Measurements from ENCODE around the gene CLECL1. TPM values are rescaled to one million over a fixed set of nuclear protein-coding genes. Genes with fewer than 3 reads are reported as not detected.

The CLECL1 gene
- total and polyA plus RNA-seq, 2 donors (not counting 3 experiments of a cell fraction or from before 2014, with no cell fraction given), result not detected

DNA sequence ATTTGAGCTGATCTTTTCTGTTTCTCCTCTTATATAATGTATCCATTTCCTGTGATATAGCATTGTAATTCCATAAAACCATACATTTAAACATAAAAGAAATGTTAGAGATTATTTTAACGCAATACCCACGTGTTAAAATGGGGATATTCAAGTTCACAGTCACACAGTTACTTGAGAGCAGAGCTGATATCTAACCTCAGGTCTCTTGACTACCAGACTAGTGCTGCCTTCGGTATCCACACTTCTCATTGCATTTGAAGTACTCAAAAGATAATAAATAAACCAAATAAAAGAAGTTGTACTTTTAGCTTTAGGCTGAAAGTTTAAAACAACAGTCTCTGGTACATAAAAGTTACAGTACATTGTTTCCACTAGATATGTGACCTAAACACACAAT is 2.9 kb downstream of the CLECL1 start:
- dilution Hi-C loops (cut with MboI; ENCODE audit: extremely low pct_ligation_motif_present, low sequenced_read_pairs), result no loop called here
- H3K4me2 ChIP-seq (ENCODE audit: insufficient read depth, low read length), result no peak overlapping the region
- FAIRE-seq (no peak), DNase-seq (ENCODE audit: low read depth, low spot score) (no peak)
- H3K9me1 ChIP-seq (replicated peaks; ENCODE audit: control insufficient read depth, extremely low read depth, insufficient read depth, low read length), result no peaks in the 10 kb centered on the region
- no peaks in the 10 kb centered on the region for H3K79me2 ChIP-seq (ENCODE audit: control insufficient read depth, insufficient read depth, low read length)
- BruUV-seq (replicated peaks), result no TSS peak
- H3K4me3 ChIP-seq (replicated peaks in 1 of 3; ENCODE audit: insufficient read depth in 1 of 3, low read depth in 1 of 3, low read length in 3 of 3), result no peak overlapping the region
- H2AFZ ChIP-seq (ENCODE audit: low read depth, low read length), result peak overlapping the region; percentile 34
- peaks cover 9% of the 10 kb centered on the region for H3K4me1 ChIP-seq (ENCODE audit: control insufficient read depth, extremely low read depth, insufficient read depth, low read length)
- intact Hi-C loops (cut with micrococcal nuclease), result no loop called here
- H3K9me3 ChIP-seq (replicated peaks; ENCODE audit: control insufficient read depth, insufficient read depth, low read length), result no peaks in the 10 kb centered on the region
- no peak overlapping the region for H3K27ac ChIP-seq (ENCODE audit: insufficient read depth, low read depth, low read length)
- H4K20me1 ChIP-seq (replicated peaks; ENCODE audit: control insufficient read depth, extremely low read depth, insufficient read depth, low read length), result no peaks in the 10 kb centered on the region
- ChIA-PET CTCF (interaction anchor here (1.0 to 1.9 kb wide), 4 partner anchors 9 to 399 kb away, joined by 3 to 8 read pairs (median 5); no protein-coding TSS in a partner anchor), POLR2A (no interaction called here)
- no peaks in the 10 kb centered on the region for H3K27me3 ChIP-seq (ENCODE audit: control insufficient read depth in 2 of 2, insufficient read depth in 2 of 2, low read length in 2 of 2)
- TF ChIP-seq, protein P1, sequence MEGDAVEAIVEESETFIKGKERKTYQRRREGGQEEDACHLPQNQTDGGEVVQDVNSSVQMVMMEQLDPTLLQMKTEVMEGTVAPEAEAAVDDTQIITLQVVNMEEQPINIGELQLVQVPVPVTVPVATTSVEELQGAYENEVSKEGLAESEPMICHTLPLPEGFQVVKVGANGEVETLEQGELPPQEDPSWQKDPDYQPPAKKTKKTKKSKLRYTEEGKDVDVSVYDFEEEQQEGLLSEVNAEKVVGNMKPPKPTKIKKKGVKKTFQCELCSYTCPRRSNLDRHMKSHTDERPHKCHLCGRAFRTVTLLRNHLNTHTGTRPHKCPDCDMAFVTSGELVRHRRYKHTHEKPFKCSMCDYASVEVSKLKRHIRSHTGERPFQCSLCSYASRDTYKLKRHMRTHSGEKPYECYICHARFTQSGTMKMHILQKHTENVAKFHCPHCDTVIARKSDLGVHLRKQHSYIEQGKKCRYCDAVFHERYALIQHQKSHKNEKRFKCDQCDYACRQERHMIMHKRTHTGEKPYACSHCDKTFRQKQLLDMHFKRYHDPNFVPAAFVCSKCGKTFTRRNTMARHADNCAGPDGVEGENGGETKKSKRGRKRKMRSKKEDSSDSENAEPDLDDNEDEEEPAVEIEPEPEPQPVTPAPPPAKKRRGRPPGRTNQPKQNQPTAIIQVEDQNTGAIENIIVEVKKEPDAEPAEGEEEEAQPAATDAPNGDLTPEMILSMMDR (IDR thresholded peaks at IDR 0.05; ENCODE audit: extremely low read depth in 1 of 2, insufficient read depth in 1 of 2, low read depth in 1 of 2, low read length in 2 of 2), result no peak
- no peak for TF ChIP-seq MYC (IDR thresholded peaks at IDR 0.05; ENCODE audit: low read depth, low read length)
- no peak for TF ChIP-seq EZH2 (IDR thresholded peaks at IDR 0.05; ENCODE audit: borderline replicate concordance, low read depth, low read length, severe bottlenecking)
- no peak for TF ChIP-seq POLR2A (IDR thresholded peaks at IDR 0.05; ENCODE audit: low read depth, low read length)
- TF ChIP-seq FOS (IDR thresholded peaks at IDR 0.05; ENCODE audit: borderline replicate concordance, insufficient read depth, low read length), result no peak
- TF ChIP-seq JUN (IDR thresholded peaks at IDR 0.05; ENCODE audit: borderline replicate concordance, insufficient read depth, insufficient read length, low read depth), result no peak
- TF ChIP-seq GATA2 (IDR thresholded peaks at IDR 0.05; ENCODE audit: insufficient read depth, insufficient read length, low read depth, low read length), result no peak
- TF ChIP-seq, protein P2, sequence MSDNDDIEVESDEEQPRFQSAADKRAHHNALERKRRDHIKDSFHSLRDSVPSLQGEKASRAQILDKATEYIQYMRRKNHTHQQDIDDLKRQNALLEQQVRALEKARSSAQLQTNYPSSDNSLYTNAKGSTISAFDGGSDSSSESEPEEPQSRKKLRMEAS (IDR thresholded peaks at IDR 0.05; ENCODE audit: insufficient read depth, insufficient read length), result no peak
- no peak for TF ChIP-seq POLR2AphosphoS5 (IDR thresholded peaks at IDR 0.05; ENCODE audit: insufficient read depth, low read depth, low read length)
- no peaks in the 10 kb centered on the region for H3K36me3 ChIP-seq (ENCODE audit: control insufficient read depth in 2 of 2, extremely low read depth in 1 of 2, insufficient read depth in 2 of 2, low read length in 2 of 2)
- H3K9ac ChIP-seq (replicated peaks; ENCODE audit: extremely low read depth, insufficient read depth, low read length), result no peak overlapping the region
